Lung (tissue), 12 donors: Measurements from ENCODE around the gene MSH3. TPM values are rescaled to one million over a fixed set of nuclear protein-coding genes. Genes with fewer than 3 reads are reported as not detected.
"Not testable (repeated sequence)": the region's sequence is repeated elsewhere in the genome, so short reads cannot be mapped to it uniquely, and the experiment has no call there.

ENCODE experiments used
- ATAC-seq: fragments of 200-7000 bp; cut with Tn5 transposase; one replicate; pipeline ENCODE4 v1.9.1; 2020; ENCODE audit warnings: moderate number of reproducible peaks; ENCODE audit not compliant: insufficient read depth, low FRiP score
- DNase-seq, 3 donors: peaks; one replicate each; pipeline ENCODE4 v3.0.0-alpha.2; 2013 to 2017
- H3K27ac ChIP-seq, 2 donors: one replicate each; pipeline ENCODE4 v1.5.1; 2013; ENCODE audit warnings: mild to moderate bottlenecking in 2 of 2, moderate library complexity in 2 of 2, control low read depth in 1 of 2, inconsistent platforms in 1 of 2, low read depth in 1 of 2, low read length in 1 of 2
- H3K27me3 ChIP-seq, 3 donors: one replicate each; pipeline ENCODE4 v1.5.1; 2013; ENCODE audit warnings: low read length in 2 of 3; ENCODE audit not compliant: control insufficient read depth in 3 of 3, insufficient read depth in 3 of 3
- H3K36me3 ChIP-seq, 4 donors: one replicate each; pipeline ENCODE4 v1.5.1; 2013; ENCODE audit warnings: low read length in 4 of 4, mild to moderate bottlenecking in 1 of 4, moderate library complexity in 1 of 4; ENCODE audit not compliant: control insufficient read depth in 4 of 4, insufficient read depth in 4 of 4
- H3K4me1 ChIP-seq, 5 donors: one replicate each; pipeline ENCODE4 v1.5.1; 2013; ENCODE audit warnings: low read length in 5 of 5, mild to moderate bottlenecking in 2 of 5, moderate library complexity in 1 of 5; ENCODE audit not compliant: control insufficient read depth in 5 of 5, insufficient read depth in 5 of 5
- H3K4me3 ChIP-seq: one replicate; pipeline ENCODE4 v1.5.1; 2013; ENCODE audit warnings: mild to moderate bottlenecking, control low read depth, moderate library complexity
- H3K9ac ChIP-seq, 2 donors: one replicate each; pipeline ENCODE4 v1.5.1; 2013; ENCODE audit warnings: low read length in 2 of 2, control low read depth in 1 of 2; ENCODE audit not compliant: insufficient read depth in 1 of 2
- H3K9me3 ChIP-seq, 4 donors: one replicate each; pipeline ENCODE4 v1.5.1; 2013; ENCODE audit warnings: low read length in 3 of 4, mild to moderate bottlenecking in 1 of 4, moderate library complexity in 1 of 4; ENCODE audit not compliant: control insufficient read depth in 4 of 4, insufficient read depth in 3 of 4
- WGBS, 2 donors: extraction: QIAGEN DNeasy Blood & Tissue Kit; methylation state at CpG; one replicate each; pipeline ENCODE4 v1.1.7; 2013; 5-methylcytosine and 5-hydroxymethylcytosine counted together
- polyA plus RNA-seq, 2 donors: library from polyadenylated mRNA; stranded (reverse); fragments of 200-250 nt; gene quantifications; one replicate each; pipeline ENCODE4 v1.2.1, GENCODE V29; 2013
- total RNA-seq, 2 donors: library from RNA; depleted of rRNA in 1 of 2; stranded (reverse); fragments of >200 nt in 1 of 2; gene quantifications; one replicate each; pipeline ENCODE4 v1.2.1, GENCODE V29; 2014 to 2021
- TF ChIP-seq, protein P1 (sequence below): IDR thresholded peaks from 2 replicates; pipeline ENCODE4 v1.5.1; 2012; ENCODE audit warnings: mild to moderate bottlenecking; ENCODE audit errors: control extremely low read depth, extremely low read depth
- donor health status: control.
- donor health status: control.
- donor health status: Bipolar disorder and iron deficiency.
- donor health status: healthy.
- donor health status: DM: yes; HTN: yes; CAD: no.

Gene MSH3
- total and polyA plus RNA-seq, 4 donors, result 2.8 to 29.0 (median 9.6) TPM

DNA sequence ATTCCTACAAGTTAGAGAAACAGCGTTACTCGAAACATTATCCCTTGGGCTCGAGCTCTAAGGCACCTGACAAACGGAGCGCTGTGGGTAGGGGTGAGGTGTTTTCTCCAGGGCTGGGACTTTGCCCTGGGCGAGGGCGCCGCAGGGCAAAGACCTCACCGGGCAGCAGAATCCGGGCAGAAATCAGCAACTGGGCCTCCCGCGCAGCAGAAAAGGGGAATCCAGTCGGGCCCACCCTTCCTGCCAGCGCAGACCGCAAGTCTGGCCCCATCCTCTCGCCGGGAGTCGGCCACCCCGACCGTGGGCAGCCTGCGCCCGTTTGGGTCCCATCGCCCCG, 430 bp upstream of the MSH3 start:
- H3K27me3 ChIP-seq, result no peaks in the 10 kb centered on the region
- WGBS, 2 donors, result 1% methylated on average over 24 of the region's 24 CpGs
- H3K9ac ChIP-seq, result peak overlapping the region; percentile 17 to 74
- H3K9me3 ChIP-seq, result no peaks in the 10 kb centered on the region
- peaks cover 3 to 24% (median 6%) of the 10 kb centered on the region in 5 donors for H3K4me1 ChIP-seq
- no peak overlapping the region for H3K27ac ChIP-seq
- H3K4me3 ChIP-seq, result peak overlapping the region; percentile 54
- TF ChIP-seq, protein P1, sequence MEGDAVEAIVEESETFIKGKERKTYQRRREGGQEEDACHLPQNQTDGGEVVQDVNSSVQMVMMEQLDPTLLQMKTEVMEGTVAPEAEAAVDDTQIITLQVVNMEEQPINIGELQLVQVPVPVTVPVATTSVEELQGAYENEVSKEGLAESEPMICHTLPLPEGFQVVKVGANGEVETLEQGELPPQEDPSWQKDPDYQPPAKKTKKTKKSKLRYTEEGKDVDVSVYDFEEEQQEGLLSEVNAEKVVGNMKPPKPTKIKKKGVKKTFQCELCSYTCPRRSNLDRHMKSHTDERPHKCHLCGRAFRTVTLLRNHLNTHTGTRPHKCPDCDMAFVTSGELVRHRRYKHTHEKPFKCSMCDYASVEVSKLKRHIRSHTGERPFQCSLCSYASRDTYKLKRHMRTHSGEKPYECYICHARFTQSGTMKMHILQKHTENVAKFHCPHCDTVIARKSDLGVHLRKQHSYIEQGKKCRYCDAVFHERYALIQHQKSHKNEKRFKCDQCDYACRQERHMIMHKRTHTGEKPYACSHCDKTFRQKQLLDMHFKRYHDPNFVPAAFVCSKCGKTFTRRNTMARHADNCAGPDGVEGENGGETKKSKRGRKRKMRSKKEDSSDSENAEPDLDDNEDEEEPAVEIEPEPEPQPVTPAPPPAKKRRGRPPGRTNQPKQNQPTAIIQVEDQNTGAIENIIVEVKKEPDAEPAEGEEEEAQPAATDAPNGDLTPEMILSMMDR, result no peak
- no peak for ATAC-seq
- DNase-seq, result peak in 2 of 3 donors; percentile 18 to 22
- H3K36me3 ChIP-seq, result peaks cover 1 to 10% (median 6%) of the 10 kb centered on the region in 4 donors

GRCh38 chr5:80655231-80655774, 851 bp downstream of the MSH3 start:
- peak overlapping the region in 1 of 2 donors; percentile 57 for H3K9ac ChIP-seq
- H3K9me3 ChIP-seq, result no peaks in the 10 kb centered on the region
- H3K4me1 ChIP-seq, result peaks cover 3 to 24% (median 6%) of the 10 kb centered on the region in 5 donors
- peak overlapping the region; percentile 67 to 87 for H3K27ac ChIP-seq
- 22 to 26% methylated on average over 7 of the region's 7 CpGs for WGBS, 2 donors
- ATAC-seq, result no peak
- TF ChIP-seq, protein P1, result no peak
- no peaks in the 10 kb centered on the region for H3K27me3 ChIP-seq
- H3K4me3 ChIP-seq, result peak overlapping the region; percentile 48
- DNase-seq, result no peak
- peaks cover 1 to 17% (median 6%) of the 10 kb centered on the region in 4 donors for H3K36me3 ChIP-seq

GRCh38 chr5:80656425-80656824, 2.0 kb downstream of the MSH3 start:
- H3K4me1 ChIP-seq, result peaks cover 3 to 24% (median 6%) of the 10 kb centered on the region in 5 donors
- H3K4me3 ChIP-seq, result no peak overlapping the region
- DNase-seq (no peak), ATAC-seq (no peak)
- H3K9me3 ChIP-seq, result no peaks in the 10 kb centered on the region
- WGBS, 2 donors, result 58 to 100% methylated on average over 1 of the region's 1 CpG
- H3K27me3 ChIP-seq, result no peaks in the 10 kb centered on the region
- H3K27ac ChIP-seq, result no peak overlapping the region
- peaks cover 4 to 17% (median 6%) of the 10 kb centered on the region in 4 donors for H3K36me3 ChIP-seq
- no peak overlapping the region for H3K9ac ChIP-seq
- TF ChIP-seq, protein P1, result no peak

DNA sequence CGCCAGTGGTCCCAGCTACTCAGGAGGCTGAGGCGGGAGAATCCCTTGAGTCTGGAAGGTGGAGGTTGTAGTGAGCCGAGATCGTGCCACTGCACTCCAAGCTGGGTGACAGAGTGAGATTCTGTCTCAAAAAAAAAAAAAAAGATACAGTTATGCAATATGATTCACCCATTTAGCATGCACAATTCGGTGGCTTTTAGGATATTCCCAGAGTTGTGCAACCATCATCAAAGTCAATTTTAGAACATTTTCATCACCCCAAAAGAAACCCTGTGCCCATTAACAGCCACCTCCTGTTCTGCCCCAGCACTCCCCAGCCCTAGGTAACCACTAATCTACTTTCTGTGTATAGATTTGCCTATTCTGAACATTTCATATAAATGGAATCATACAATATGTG, 4.7 kb downstream of the MSH3 start:
- H3K9me3 ChIP-seq, result no peaks in the 10 kb centered on the region
- H3K9ac ChIP-seq, result no peak overlapping the region
- 83 to 88% methylated on average over 5 of the region's 5 CpGs for WGBS, 2 donors
- ATAC-seq, result no peak
- no peak overlapping the region for H3K27ac ChIP-seq
- DNase-seq, result no peak
- H3K4me3 ChIP-seq, result no peak overlapping the region
- H3K36me3 ChIP-seq, result peaks cover 4 to 17% (median 8%) of the 10 kb centered on the region in 4 donors
- TF ChIP-seq, protein P1, result no peak
- H3K4me1 ChIP-seq, result peaks cover under 1 to 11% (median 6%) of the 10 kb centered on the region in 5 donors
- no peaks in the 10 kb centered on the region for H3K27me3 ChIP-seq

DNA sequence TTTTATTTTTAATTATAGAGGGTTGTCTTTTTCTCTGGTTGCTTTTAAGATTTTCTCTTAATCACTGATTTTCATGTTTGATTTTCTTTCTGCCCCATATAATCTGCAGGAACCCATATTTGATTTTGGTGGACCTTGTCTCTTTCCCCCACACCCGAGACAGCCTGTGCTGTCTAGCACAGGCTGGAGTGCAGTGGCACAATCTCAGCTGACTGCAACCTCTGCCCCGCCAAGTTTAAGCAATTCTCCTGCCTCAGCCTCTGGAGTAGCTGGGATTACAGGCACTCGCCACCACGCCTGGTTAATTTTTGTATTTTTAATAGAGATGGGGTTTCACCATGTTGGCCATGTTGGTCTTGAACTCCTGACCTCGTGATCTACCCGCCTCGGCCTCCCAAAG, 6.2 kb downstream of the MSH3 start:
- WGBS, 2 donors, result 93 to 94% methylated on average over 7 of the region's 7 CpGs
- not testable (repeated sequence) for ATAC-seq

More for the DNA sequence above, 6.2 kb downstream of the MSH3 start:
- not testable (repeated sequence) for H3K9me3 ChIP-seq, H3K9ac ChIP-seq, H3K4me1 ChIP-seq, H3K4me3 ChIP-seq, DNase-seq, H3K27me3 ChIP-seq, H3K27ac ChIP-seq
- H3K36me3 ChIP-seq, result peaks cover 6 to 21% (median 14%) of the 10 kb centered on the region in 4 donors
